GM19099 (cell line): Measurements from ENCODE around the gene PCNX1.

Source experiments
- POLR2A ChIP-seq: IDR thresholded peaks from 3 replicates; pipeline ENCODE4 v1.6.1; 2011; ENCODE audit warnings: low read depth; ENCODE audit not compliant: insufficient read length; ENCODE audit errors: extremely low read depth

PCNX1 gene

DNA sequence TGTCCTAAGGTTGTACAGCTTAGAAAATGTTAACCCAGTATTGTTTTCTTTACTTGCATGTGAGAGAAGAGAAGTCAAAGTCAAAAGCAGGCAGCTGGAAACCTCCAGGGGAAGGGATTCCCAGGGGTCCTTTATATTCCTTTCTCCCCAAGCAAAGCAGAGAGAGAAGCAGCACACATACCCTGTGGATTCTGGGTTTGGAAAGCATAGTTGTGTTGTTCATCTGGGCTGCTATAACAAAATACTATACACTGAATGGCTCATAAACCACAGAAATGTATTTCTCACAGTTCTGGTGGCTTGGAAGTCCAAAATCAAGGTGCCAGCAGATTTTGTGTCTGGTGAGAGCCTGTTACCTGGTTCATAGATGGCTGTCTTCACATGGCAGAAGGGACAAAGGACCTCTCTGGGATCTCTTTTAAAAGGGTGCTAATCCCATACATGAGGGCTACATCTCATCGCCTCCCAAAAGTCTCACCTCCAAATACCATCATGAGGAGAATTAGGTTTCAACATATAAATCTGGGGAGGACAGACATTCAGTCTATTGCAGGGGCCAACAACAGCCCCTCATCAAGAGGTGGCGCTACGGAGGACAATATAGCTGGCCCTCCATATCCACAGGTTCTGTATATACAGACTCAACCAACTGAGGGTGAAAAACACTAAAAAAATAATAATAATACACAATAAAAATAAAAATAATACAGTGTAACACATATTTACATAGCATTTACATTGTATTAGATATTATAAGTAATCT lies 19.3 kb upstream of the PCNX1 start:
- TF ChIP-seq POLR2A: no peak

DNA sequence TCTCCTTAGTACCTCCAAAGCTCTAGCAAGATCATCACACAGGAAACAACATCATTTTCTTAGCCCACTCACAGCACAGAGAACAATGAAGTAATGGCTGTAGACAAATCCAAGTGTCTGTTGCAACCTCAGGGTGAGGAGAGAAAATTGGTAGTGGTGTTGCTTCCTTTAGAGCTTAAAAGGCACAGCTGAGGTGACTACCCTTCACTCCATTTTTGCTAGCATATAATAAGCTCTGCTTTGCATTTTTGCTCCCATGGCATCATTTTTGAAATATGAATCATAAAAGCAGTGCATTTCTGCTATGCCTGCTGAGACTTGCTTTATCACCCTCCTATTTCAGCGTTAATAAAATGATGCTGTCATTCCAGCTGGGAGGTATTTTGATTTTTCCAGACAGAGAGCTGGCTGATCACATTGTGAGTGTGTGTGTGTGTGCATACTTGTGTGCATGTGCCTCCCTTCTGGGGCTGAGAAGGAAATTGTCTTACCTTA lies 18.5 kb upstream of the PCNX1 start:
- TF ChIP-seq POLR2A: no peak

DNA sequence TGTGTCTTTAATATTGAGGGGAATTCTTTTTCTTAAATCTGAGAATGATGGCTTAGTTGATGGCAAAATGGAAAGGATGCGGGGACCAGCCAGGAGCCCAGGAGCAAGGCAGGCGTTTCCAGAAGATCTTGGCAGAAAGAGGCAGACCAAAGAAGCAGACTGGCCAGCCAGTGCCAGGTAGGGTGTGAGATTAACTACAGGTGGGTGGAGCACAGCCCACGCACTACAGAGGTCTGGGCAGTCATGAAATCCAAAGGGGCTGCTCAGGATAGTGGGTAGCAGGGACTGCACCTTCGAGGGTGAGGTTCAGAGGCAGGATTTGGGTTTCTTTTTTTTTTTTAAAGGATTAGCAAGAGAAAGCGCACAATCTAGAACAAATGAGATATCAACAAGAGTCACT lies 17.7 kb upstream of the PCNX1 start:
- TF ChIP-seq POLR2A: no peak

- no peak for TF ChIP-seq POLR2A
These were observed 16.2 kb upstream of the PCNX1 start for GRCh38 chr14:70890826-70891659.

GRCh38 chr14:70891737-70892136 lies 15.5 kb upstream of the PCNX1 start:
- no peak for TF ChIP-seq POLR2A

GRCh38 chr14:70893062-70893845 lies 14.0 kb upstream of the PCNX1 start:
- no peak for TF ChIP-seq POLR2A

DNA sequence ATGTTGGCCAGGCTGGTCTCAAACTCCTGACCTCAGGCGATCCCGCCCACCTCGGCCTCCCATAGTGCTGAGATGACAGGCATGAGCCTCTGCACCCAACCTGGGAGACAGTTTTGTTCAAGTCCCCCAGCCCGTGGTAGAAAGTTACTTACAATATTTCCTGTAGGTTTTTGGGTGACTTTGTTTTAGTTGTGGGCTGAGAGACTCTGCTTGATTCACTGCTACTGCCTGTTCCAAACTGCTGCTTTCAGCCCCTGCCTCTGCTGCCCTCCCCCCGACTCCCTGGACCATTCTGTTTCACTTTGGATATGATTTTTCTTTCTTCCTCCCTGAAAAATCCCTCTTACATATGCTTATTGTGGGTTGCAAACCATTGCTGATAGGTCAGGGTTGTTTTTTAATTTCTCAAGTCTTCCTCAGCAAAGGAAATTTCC lies 13.4 kb upstream of the PCNX1 start:
- TF ChIP-seq POLR2A: no peak

DNA sequence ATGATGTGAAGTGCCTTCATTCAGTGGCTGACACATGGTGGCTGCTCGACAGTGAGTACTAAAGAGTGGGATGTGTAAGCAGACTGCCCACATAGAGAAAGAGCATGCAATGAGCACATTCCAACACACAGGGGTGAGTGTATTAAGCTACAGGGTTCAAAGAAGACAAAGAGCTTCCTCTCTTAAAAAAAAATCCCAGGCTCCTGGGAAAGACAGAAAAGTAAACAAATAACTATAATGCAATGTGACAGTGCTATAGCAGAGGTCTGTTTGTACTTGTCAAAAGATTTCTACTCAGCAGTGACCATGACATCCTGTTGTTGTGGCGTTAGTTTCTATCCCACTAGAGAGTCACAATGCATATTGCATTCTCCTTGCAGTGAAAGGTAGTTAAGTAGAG lies 12.4 kb upstream of the PCNX1 start:
- TF ChIP-seq POLR2A: no peak

GRCh38 chr14:70896317-70896716 lies 10.9 kb upstream of the PCNX1 start:
- no peak for TF ChIP-seq POLR2A

DNA sequence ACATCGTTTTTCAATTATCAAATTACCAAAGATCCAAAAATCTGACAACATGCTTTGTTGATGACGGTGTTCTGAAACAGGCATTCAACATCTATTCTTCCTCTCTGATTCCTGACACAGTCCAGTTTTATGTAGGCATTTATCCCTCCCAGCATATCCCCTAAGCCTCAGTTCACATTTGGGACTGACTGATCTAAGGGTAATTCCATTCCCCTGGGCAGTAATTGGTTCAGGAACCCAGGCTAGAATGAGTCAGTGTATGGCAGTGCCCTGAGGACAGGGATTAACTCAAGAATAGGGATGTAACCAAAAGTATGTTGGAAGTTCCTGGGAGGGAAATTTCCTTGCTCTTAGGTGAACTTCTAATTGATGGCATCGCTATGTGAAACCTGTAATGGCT lies 10.3 kb upstream of the PCNX1 start:
- TF ChIP-seq POLR2A: no peak

GRCh38 chr14:70897464-70897863 lies 9.8 kb upstream of the PCNX1 start:
- no peak for TF ChIP-seq POLR2A

DNA sequence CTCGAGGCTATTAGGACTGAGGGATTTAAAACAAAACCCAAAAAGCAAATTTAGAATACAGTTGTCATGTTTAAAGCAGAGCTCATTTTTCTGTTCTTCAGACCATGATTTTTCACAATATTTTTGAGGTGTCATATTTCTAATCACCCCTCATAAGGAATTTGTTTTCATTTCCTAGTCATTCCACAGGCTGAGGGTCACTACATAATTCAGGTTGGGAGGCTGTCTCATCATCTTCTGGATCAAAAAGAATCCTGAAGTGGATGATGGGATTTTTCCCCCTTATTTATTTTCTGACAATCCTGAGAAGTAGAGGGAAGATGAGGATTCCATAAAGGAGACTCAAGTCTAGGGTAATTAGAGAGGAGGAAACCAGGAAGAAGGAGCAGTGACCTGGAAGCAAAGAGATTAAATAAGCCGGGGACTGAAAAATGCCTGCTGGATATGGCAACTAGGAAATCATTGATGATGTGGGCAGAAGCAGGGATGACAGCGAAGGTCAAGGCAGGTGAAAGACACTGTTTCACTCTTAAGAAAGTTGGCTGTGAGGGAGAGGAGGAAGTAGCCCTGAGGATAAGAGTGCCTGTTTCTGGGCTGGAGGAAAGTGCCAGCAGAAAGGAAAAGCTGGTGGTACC lies 9.0 kb upstream of the PCNX1 start:
- no peak for TF ChIP-seq POLR2A

DNA sequence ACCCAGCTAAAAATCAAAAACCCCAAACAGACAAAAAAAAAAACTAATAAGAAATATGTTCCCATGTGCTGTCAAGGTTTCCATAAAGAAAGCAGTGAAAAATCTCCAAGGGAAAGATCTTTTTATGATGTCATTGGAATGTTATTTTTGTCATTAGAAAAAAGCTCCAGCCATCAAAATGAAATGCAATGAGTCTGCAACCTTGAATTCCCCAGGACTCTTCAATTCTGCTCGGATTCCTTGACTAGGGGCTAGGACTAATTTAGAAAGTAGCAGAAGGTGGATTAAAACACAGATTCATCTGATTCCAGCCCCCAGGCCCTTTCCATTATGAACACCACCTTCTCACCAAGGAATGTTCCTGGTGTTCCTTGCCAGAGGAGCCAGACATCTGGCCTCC lies 6.0 kb upstream of the PCNX1 start:
- TF ChIP-seq POLR2A: no peak

GRCh38 chr14:70902184-70902583 lies 5.1 kb upstream of the PCNX1 start:
- TF ChIP-seq POLR2A: no peak

DNA sequence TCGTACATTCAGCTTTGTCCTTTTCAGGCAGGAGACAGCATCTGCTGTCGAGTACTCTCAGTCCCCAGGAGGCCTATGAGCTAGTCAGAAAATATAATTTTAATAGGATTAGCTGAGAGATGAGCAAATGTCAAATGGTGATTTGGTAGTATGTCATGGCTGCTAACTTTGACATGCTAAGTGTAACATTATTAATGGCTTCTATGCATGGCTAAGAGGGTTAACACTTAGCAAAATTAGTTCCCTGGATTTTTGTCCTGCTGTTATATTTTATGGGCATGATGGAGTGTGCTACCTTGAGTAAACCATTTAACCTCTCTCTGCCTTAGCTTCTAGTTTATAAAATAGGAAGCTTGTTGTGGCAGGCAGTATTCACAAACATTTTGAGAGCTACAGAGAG lies 2.9 kb upstream of the PCNX1 start:
- TF ChIP-seq POLR2A: no peak
